ENCODE data around the gene TMEM53. TPM values are rescaled to one million over a fixed set of nuclear protein-coding genes. Genes with fewer than 3 reads are reported as not detected.

The TMEM53 gene
- total RNA-seq, 2 donors from 2014 or later = 2.7 to 6.9 TPM

GRCh38 chr1:44641126-44642102 lies 32.9 kb downstream of the TMEM53 start:
- peaks cover 7% of the 10 kb centered on the region for H3K4me1 ChIP-seq (replicated peaks)
- H3K9me3 ChIP-seq = no peaks in the 10 kb centered on the region
- no peaks in the 10 kb centered on the region for H3K27me3 ChIP-seq (replicated peaks; ENCODE audit: insufficient read depth)
- no peak overlapping the region for H3K27ac ChIP-seq
- 42% methylated on average over 12 of the region's 12 CpGs for WGBS
- H3K4me3 ChIP-seq = no peak overlapping the region
- peaks cover 4 to 10% of the 10 kb centered on the region in 2 donors for H3K36me3 ChIP-seq
- no peak for DNase-seq (ENCODE audit: low spot score)
- TF ChIP-seq POLR2AphosphoS5 (IDR thresholded peaks at IDR 0.05) = no peak
- TF ChIP-seq CTCF (IDR thresholded peaks at IDR 0.05) = no peak
- TF ChIP-seq POLR2A (IDR thresholded peaks at IDR 0.05) = no peak
- intact Hi-C loops (cut with DNase I) = no loop called here

- 78% methylated on average over 24 of the region's 24 CpGs for WGBS
- no peaks in the 10 kb centered on the region for H3K9me3 ChIP-seq
- peaks cover 7% of the 10 kb centered on the region for H3K4me1 ChIP-seq (replicated peaks)
- H3K4me3 ChIP-seq = no peak overlapping the region
- H3K27ac ChIP-seq = no peak overlapping the region
- no peak for DNase-seq (ENCODE audit: low spot score)
- intact Hi-C loops (cut with DNase I) = no loop called here
- peaks cover under 1 to 17% of the 10 kb centered on the region in 2 donors for H3K36me3 ChIP-seq
- no peaks in the 10 kb centered on the region for H3K27me3 ChIP-seq (replicated peaks; ENCODE audit: insufficient read depth)
- TF ChIP-seq POLR2A (IDR thresholded peaks at IDR 0.05) (no peak), POLR2AphosphoS5 (IDR thresholded peaks at IDR 0.05) (no peak), CTCF (IDR thresholded peaks at IDR 0.05) (no peak)
Measured at GRCh38 chr1:44640200-44640853, 34.0 kb downstream of the TMEM53 start.

GRCh38 chr1:44637702-44638411 lies 36.4 kb downstream of the TMEM53 start:
- TF ChIP-seq POLR2A (IDR thresholded peaks at IDR 0.05) = no peak
- TF ChIP-seq POLR2AphosphoS5 (IDR thresholded peaks at IDR 0.05) = no peak
- no peak for TF ChIP-seq CTCF (IDR thresholded peaks at IDR 0.05)
- DNase-seq (ENCODE audit: low spot score) = no peak
- Histone ChIP-seq H3K4me3 (no peak overlapping the region), H3K4me1 (replicated peaks) (peaks cover 12% of the 10 kb centered on the region), H3K36me3 (peaks cover 0 to 17% of the 10 kb centered on the region in 2 donors), H3K27me3 (replicated peaks; ENCODE audit: insufficient read depth) (no peaks in the 10 kb centered on the region), H3K9me3 (no peaks in the 10 kb centered on the region), H3K27ac (no peak overlapping the region)
- 73% methylated on average over 27 of the region's 27 CpGs for WGBS
- intact Hi-C loops (cut with DNase I) = no loop called here

GRCh38 chr1:44636688-44637598 lies 37.3 kb downstream of the TMEM53 start:
- Histone ChIP-seq H3K27me3 (replicated peaks; ENCODE audit: insufficient read depth) (no peaks in the 10 kb centered on the region), H3K9me3 (no peaks in the 10 kb centered on the region), H3K27ac (no peak overlapping the region), H3K36me3 (peaks cover 0 to 17% of the 10 kb centered on the region in 2 donors), H3K4me3 (no peak overlapping the region), H3K4me1 (replicated peaks) (peaks cover 14% of the 10 kb centered on the region)
- no peak for DNase-seq (ENCODE audit: low spot score)
- intact Hi-C loops (cut with DNase I) = no loop called here
- 40% methylated on average over 13 of the region's 13 CpGs for WGBS
- TF ChIP-seq POLR2AphosphoS5 (IDR thresholded peaks at IDR 0.05) (no peak), POLR2A (IDR thresholded peaks at IDR 0.05) (no peak), CTCF (IDR thresholded peaks at IDR 0.05) (no peak)

All from prostate gland (tissue), 2 donors.